Upper lobe of left lung (tissue), 4 donors: ENCODE data around the gene KCNMA1.

ENCODE experiments used
- CTCF ChIP-seq, 6 experiments: fragments of 450-650 bp in 4 of 6; fragments of 200-600 bp in 2 of 6; sonication (generic) in 2 of 6; IDR thresholded peaks; one replicate each; pipeline ENCODE4 v1.5.1; 2016 to 2019; ENCODE audit warnings: antibody characterized with exemption in 6 of 6
- EP300 ChIP-seq, 4 donors: sonication (generic); formaldehyde crosslinking; IDR thresholded peaks; one replicate each; pipeline ENCODE4 v1.5.1; 2017; ENCODE audit warnings: antibody characterized with exemption in 4 of 4, control low read depth in 2 of 4
- POLR2A ChIP-seq, 4 donors: fragments of 450-650 bp; IDR thresholded peaks; one replicate each; pipeline ENCODE4 v1.5.1; 2016 to 2017; ENCODE audit warnings: antibody characterized with exemption in 4 of 4, mild to moderate bottlenecking in 2 of 4
- POLR2AphosphoS5 ChIP-seq, 2 donors: sonication (generic); formaldehyde crosslinking; IDR thresholded peaks; one replicate each; pipeline ENCODE4 v1.5.1; 2017; ENCODE audit warnings: antibody characterized with exemption in 2 of 2

GRCh38 chr10:76992467-76992866 is 645.1 kb downstream of the KCNMA1 start:
- no peak for TF ChIP-seq CTCF (IDR thresholded peaks at IDR 0.05)
- TF ChIP-seq POLR2AphosphoS5 (IDR thresholded peaks at IDR 0.05), result no peak
- no peak for TF ChIP-seq POLR2A (IDR thresholded peaks at IDR 0.05)
- TF ChIP-seq EP300 (IDR thresholded peaks at IDR 0.05), result no peak
